Upper lobe of left lung (tissue), 4 donors: ENCODE measurements around the gene GLYAT.

Source experiments
- EP300 ChIP-seq, 4 donors: sonication (generic); formaldehyde crosslinking; IDR thresholded peaks; one replicate each; pipeline ENCODE4 v1.5.1; 2017; ENCODE audit warnings: antibody characterized with exemption in 4 of 4, control low read depth in 2 of 4
- POLR2A ChIP-seq, 4 donors: fragments of 450-650 bp; IDR thresholded peaks; one replicate each; pipeline ENCODE4 v1.5.1; 2016 to 2017; ENCODE audit warnings: antibody characterized with exemption in 4 of 4, mild to moderate bottlenecking in 2 of 4
- POLR2AphosphoS5 ChIP-seq, 2 donors: sonication (generic); formaldehyde crosslinking; IDR thresholded peaks; one replicate each; pipeline ENCODE4 v1.5.1; 2017; ENCODE audit warnings: antibody characterized with exemption in 2 of 2
- TF ChIP-seq, protein P1 (sequence below), 6 experiments: fragments of 450-650 bp in 4 of 6; fragments of 200-600 bp in 2 of 6; sonication (generic) in 2 of 6; IDR thresholded peaks; one replicate each; pipeline ENCODE4 v1.5.1; 2016 to 2019; ENCODE audit warnings: antibody characterized with exemption in 6 of 6

DNA sequence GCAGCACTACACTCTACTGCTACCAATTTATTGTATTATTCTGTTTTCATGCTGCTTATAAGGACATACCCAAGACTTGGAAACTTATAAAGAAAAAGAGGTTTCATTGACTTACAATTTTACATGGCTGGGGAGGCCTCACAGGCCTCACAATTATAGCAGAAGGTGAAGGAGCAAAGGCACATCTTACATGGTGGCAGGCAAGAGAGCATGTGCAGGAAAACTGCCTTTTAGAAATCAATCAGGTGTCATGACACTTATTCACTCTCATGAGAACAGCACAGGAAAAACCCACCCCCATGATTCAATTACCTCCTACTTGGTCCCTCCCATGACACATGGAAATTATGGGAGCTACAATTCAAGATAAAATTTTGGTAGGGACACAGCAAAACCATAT, 49.6 kb upstream of the GLYAT start:
- TF ChIP-seq, protein P1, sequence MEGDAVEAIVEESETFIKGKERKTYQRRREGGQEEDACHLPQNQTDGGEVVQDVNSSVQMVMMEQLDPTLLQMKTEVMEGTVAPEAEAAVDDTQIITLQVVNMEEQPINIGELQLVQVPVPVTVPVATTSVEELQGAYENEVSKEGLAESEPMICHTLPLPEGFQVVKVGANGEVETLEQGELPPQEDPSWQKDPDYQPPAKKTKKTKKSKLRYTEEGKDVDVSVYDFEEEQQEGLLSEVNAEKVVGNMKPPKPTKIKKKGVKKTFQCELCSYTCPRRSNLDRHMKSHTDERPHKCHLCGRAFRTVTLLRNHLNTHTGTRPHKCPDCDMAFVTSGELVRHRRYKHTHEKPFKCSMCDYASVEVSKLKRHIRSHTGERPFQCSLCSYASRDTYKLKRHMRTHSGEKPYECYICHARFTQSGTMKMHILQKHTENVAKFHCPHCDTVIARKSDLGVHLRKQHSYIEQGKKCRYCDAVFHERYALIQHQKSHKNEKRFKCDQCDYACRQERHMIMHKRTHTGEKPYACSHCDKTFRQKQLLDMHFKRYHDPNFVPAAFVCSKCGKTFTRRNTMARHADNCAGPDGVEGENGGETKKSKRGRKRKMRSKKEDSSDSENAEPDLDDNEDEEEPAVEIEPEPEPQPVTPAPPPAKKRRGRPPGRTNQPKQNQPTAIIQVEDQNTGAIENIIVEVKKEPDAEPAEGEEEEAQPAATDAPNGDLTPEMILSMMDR (IDR thresholded peaks at IDR 0.05), result no peak
- no peak for TF ChIP-seq POLR2A (IDR thresholded peaks at IDR 0.05)
- TF ChIP-seq EP300 (IDR thresholded peaks at IDR 0.05), result no peak
- TF ChIP-seq POLR2AphosphoS5 (IDR thresholded peaks at IDR 0.05), result no peak
